ENCODE data around the gene SYNE2.

Gene SYNE2

DNA sequence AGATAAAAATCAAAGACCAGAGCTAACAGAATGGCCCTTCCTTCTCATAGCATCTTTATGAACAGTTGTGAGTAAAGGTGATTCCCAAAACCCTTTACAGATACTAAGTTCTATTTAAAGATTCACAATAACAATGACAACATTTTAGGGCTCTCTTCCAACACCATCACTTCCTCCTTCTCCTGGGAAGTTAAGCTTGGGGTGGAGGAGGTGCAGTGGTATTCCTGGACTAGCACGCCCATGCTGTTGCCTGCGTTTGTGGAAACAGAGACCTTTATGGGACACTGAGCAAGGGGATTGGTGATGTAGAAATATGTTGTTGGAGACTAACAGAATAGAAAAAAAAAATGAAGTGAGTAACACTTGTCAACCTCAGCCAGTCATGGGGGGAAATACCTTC, 22.5 kb downstream of the SYNE2 start:
- no peak for DNase-seq

DNA sequence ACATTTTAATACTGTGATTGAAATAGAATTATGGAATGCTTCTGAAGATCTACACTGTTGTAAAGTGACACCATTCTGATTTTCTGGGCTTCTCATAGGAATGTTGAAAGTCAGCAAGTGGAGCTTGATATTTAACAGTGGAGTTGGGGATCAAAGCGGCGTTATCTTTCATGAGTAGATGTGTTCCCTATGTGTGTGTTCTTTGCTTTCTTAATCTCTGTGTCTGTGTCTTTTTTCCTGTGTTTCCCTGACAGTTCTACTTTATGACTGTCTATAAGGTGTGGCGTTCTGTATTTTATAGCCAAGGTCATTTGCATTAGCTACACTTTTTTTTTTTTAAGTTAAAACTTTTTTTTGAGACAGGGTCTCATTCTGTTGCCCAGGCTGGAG, 24.7 kb downstream of the SYNE2 start:
- no peak for DNase-seq

DNA sequence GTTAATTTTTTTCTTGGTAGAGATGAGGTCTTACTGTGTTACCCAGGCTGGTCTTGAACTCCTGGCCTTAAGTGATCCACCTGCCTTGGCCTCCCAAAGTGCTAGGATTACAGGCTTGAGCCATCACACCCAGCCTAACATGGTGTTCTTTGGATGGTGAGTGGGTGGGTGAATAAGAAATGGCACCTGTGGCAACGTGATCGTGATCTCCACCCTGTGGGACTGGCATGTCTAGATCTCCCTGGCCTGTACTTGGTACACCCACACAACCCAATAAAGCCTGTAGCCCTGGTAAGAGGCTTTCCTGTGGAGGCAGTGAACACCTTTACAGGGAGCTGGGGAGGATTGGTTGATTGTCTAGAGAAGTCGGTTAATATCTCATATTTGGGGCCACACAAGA, 25.2 kb downstream of the SYNE2 start:
- DNase-seq: no peak

DNA sequence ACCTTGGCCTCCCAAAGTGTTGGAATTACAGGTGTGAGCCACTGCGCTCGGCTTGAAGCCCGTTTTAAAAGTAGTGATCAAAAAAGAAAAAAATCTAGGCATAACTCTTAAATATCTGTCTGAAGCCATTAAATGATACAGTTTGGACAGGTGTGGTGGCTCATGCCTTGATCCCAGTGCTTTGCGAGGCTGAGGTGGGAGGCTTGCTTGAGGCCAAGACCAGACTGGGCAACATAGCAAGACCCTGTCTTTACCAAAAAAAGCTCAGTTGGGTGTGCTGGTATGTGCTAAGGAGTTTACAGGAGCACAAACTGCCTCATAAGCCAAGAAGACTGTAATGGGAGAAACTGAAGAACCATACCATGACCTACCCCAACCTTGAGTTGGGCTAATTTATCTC, 26.0 kb downstream of the SYNE2 start:
- no peak for DNase-seq

DNA sequence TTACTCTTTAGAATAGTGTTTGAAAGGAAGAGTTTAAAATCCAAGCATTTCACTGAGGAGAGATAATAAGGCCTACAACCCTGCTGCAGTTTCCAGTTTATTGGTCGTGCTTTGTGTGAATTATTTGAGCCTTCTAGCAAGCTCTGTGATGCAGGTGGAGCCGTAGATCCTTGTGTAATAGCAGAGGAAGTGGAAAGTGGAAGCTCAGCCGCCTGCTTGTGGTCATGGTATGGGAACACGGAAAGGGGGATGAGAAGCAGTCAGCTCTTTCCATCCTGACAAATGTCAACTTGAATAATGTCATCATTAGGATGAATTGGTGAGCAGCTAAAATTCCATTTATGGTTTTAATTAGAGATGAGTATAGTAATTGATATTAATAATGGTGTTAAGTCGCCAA, 29.1 kb downstream of the SYNE2 start:
- DNase-seq: no peak

DNA sequence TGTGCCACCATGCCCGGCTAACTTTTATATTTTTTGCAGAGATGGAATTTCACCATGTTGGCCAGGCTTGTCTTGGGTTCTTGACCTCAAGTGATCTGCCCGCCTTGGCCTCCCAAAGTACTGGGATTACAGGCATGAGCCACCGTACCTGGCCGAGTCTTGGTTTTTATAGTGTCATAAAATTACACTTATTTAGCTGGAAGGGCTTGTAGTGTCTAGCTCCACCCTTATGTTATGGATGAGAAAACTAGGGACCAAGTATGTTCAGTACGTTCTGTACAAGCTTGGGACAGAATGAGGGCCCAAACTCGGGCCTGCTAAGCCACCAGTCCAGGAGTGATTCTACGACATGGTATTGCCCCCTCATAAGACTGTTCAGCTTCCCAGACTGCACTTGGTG, 35.1 kb downstream of the SYNE2 start:
- DNase-seq: no peak

DNA sequence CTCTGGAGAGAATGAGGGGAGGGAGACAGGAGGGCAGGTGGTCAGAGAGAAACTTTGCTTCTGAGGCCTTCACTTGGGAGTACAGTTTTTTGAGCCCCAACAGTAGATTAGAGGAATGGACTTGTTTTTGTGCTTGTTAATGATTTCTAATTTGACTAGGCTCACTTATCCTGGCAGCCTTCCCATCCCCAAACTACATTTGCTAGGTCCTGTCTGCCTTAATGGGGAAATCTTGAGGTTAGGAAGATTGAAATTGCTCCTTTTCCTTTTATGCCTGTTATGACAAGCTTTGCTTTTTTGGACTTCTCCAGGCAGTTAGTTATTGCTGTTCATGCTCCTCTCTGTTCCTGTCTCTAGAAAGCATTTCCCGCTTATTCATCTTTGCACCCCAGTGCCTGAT, 37.7 kb downstream of the SYNE2 start:
- no peak for DNase-seq

DNA sequence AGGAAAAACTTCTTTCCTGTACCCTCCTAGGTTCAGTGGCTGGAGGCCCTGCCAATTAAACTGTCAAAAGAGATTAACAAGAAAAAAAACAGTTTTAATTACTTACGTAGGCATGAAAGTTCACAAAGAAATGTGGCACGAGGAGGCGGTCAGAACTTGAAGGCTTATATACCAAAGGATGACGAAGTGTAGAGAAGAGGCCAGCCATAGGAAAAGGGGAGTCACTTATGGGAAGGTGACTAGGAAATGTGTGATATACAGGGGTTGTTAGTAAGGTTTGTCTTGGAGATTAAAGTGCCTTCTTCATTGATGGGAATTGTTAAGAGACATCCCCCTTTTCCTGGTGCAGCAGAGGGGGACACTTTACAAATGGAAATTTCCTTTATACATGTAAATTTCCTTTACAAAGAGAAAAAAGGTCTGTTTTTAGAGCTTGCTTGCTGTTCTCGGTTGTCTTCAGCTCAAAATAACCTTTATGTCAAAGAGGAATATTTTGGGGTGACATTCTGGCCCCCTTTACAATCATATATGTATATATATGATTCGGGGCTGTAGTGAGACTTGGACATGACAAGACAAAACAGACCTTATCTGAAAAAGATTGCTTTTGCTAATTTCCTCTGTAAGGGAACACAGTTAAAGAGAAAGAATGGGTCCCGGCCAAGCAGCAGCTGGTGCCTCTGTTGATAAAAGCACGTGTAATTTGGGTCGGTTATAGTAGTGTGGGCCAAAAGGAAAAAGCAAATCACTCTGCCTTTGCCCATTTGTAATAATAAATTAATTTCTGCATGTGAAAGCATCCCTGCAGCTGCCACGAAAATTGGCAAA, 38.6 kb downstream of the SYNE2 start:
- no peak for DNase-seq

DNA sequence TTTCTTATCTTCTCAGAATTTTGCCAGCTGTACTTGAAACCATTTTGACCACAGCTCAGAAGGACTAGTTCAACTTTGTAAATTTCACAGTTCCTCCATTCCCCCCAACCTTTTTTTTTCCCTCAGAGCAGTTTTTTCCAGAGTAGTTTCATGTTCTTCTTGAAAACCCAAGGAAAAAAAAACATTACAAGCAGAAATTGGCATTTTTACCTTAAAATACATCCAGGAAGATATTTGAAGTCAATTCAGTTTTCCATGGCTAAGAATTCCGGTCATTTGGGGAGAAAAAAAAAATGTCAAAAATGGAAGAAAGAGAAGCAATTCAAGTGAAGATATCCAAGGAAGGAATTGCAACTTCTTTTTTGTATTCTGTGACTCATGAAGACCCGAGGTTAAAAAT, 39.5 kb downstream of the SYNE2 start:
- DNase-seq: no peak

DNA sequence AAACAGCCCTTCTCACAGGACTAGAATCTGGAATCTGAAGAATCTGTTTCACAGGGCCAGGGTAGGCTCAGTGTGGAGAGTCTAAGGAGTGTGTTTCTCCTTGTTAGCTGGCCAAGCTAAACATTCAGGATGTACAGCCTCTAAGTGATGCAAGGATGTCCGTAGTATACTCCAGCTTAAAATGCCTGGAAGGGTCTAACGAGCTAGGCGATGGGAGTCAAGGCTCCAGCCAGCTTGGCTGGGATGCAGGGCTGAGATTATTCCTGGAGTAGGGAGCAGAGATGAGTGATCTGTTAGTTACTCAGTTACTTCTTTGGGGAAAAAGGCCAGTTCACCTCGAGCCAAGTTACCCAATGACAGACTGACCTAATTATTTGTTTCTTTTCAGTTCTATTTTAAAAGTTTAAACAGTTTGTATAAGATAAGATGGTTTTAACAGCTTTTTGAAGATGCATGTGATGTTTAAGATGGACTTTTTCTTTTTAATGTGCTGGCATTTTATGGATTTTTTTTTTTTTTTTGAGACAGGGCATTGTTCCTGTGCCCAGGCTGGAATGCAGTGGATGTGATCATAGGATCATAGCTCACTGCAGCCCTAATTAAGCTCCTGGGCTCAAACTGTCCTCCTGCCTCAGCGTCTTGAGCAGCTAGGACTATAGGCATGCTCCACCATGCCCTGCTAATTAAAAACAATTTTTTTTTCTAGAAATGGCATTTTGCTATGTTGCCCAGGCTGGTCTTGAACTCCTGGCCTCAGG, 41.1 kb downstream of the SYNE2 start:
- DNase-seq: no peak

DNA sequence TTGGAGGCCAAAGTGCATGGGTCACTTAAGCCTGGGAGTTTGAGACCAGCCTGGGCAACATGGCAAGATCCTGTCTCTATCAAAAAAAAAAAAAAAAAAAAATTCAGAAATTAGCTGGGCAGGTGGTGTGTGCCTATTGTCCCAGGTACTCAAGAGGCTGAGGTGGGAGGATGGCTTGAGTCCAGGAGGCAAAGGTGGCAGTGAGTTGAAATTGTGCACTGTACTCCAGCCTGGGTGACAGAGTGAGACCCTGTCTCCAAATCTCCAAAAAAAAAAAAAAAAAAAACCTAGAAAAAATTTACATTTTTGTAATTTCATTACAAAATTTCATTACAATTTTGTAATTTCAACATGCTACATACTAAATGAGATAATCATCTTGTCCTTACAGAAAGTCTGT, 42.7 kb downstream of the SYNE2 start:
- no peak for DNase-seq

DNA sequence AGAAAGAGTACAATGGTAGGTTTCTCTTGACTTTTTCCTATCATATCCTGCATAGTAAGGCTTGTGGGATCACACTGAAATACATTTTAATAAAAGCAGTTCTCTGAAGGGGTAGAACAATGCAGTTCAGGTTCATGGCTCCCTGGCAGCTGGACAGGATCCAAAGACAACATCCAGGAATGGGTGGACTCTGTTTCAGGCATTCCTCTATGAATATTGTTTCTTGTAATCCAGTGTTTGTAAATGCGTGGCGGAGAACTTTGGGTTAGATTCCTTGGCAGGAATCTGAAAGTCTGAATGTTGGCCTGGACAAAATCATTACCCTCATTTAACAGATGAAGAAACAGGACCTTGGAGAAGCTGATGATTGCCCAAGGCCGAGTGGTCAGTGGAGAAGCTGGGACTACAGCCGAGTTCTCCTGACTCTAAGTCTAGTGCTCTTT, 43.5 kb downstream of the SYNE2 start:
- no peak for DNase-seq

DNA sequence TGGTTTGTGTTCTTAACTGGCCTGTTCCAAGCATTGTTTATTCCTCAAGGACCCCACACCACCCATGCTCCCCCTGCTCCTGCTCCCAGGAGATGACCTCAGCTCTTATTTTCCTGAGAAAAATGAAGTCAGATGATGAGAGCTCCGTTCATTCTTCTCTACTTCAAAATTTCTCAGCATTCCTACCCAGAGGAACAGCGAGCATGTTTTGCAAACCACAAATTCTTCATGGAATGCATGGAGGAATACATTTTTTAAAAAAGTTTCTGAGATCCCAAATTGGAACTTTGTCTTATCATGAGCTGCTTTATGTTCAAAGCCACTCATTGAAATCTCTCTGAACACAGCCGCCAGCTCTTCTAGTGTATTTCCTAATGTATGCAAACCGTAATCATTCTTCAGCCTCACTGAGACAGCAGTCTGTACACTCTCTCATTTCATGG, 44.9 kb downstream of the SYNE2 start:
- no peak for DNase-seq

DNA sequence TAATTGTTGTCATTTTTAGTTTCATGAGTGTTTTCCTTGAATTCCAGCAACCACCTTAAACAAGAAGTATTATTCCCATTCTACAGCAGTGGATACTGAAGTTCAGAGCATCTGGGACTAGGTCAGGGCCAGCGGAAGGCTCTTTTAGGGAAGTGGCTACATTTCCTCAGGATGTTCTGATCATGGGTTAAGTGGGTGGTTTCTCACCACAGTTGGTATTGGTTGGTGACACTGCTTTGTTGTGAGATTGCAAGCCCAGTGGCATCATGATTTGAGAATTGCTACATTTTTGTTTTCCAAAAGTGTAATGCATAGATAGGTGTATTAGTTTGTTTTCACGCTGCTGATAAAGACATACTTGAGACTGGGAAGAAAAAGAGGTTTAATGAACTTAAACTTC, 47.1 kb downstream of the SYNE2 start:
- DNase-seq: no peak

DNA sequence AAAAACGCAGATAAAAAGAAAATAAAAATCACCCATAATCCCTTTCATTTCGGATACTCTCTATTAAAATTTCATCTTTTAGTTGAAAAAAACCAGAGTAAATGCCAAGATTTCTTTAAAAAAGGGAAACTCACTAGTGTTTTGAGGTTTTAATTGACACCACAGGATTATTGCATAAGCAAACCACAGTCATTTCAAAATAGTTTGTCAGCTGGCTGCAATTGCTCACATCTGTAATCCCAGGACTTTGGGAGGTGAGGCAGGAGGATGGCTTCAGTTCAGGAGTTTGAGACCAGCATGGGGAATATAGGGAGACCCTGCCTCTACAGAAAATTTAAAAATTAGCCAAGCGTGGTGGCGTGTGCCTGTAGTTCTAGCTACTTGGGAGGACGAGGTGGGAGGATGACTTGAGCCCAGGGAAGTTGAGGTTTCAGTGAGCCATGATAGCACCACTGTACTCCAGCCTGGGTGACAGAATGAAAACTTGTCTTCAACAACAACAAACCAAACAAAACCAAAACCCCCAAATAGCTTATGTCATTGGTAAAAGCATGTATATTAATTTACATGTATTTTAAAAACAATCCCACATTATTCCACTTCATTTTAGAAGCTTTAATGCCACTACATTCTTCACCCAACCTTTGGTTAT, 48.8 kb downstream of the SYNE2 start:
- no peak for DNase-seq

DNA sequence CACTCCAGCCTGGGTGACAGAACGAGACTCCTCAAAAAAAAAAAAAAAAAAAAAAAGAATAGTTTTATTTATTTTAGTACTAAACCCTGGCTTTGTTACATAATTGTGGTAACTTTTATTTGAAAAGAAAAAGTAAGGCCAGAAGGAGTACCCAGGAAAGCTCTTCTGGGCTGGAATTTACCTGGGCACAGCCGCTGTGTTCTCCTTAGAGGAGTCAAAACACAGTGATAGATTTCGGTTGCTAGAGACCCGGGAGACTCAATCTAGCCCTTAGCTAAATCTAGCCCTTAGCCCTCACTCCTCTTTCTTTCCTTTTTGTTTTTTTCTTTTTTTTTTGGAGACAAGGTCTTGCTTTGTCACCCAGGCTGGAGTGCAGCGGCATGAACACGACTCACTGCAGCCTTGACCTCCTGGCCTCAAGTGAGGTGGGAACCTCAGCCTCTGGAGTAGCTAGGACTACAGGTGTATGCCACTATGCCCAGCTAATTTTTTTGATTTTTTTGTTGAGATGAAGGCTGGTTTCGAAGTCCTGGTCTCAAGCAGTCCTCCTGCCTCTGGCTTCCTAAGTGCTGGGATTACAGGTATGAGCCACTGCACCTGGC, 49.7 kb downstream of the SYNE2 start:
- no peak for DNase-seq

DNA sequence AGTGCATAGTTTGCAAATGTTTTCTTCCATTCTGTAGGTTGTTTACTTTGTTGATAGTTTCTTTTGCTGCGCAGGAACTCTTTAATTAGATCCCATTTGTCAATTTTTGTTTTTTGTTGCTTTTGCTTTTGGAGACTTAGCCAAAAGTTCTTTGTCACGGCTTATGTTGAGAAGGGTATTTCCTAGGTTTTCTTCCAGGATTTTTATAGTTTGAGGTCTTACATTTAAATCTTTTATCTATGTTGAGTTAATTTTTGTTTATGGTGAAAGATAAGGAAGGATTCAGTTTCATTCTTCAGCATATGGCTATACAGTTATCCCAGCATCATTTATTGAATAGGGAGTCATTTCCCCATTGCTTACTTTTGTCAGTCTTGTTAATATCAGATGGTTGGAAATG, 51.9 kb downstream of the SYNE2 start:
- no peak for DNase-seq

DNA sequence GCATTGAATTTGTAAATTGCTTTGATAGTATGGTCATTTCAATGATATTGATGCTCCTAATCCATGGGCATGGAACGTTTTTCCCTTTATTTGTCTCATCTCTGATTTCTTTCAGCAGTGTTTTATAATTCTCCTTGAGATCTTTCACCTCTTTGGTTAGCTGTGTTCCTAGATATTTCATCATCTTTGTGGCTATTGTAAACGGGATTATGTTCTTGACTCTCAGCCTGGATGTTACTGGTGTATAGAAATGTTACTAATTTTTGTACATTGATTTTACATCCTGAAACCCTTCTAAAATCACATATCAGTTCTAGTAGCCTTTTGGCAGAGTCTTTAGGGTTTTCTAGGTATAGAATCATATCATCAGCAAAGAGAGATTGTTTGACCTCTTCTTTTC, 52.6 kb downstream of the SYNE2 start:
- DNase-seq: no peak

DNA sequence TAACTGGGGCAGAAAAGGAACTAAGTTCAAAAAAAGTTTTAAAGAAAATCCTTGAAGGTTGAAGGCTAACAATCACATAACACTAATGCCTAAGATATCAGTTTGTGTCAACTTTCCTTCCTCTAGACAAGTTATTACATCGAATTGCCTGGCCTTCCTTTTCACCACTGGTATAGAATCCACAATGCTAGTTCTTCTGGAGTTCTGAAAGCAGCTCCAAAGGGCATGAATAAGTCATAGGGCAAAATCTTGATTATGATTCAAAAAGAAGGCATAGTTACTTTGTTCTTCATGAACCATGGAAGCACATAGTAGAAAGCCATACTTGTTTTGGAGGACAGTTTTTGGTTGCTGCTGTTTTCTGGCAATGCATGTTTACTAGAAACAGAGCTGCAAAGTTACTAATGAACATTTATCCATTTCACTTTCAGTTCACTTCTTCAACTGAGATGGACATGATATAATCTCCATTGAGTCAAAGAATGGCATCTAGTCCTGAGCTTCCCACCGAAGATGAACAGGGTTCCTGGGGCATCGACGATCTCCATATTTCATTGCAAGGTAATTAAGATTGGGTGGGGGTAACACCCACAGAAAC, 56.0 kb downstream of the SYNE2 start:
- DNase-seq: no peak

DNA sequence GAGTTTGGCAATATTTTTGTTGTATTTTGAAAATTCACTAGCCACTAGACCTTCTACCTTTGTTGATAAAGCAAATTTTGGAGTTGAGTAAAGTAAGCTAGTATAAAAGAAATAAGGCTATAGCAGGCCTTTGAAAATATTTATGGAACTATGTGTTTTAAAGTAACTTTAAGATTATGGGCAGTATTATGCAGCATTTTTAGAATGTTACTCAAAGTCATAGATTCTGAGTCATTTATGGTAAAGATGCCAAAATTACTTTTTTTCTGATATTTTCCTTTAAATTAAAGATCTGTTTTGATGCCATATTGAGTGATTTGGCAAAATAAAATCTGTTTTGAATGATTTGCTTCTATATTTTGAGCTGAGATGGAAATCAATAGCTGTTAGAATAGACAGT, 57.2 kb downstream of the SYNE2 start:
- DNase-seq: no peak

DNA sequence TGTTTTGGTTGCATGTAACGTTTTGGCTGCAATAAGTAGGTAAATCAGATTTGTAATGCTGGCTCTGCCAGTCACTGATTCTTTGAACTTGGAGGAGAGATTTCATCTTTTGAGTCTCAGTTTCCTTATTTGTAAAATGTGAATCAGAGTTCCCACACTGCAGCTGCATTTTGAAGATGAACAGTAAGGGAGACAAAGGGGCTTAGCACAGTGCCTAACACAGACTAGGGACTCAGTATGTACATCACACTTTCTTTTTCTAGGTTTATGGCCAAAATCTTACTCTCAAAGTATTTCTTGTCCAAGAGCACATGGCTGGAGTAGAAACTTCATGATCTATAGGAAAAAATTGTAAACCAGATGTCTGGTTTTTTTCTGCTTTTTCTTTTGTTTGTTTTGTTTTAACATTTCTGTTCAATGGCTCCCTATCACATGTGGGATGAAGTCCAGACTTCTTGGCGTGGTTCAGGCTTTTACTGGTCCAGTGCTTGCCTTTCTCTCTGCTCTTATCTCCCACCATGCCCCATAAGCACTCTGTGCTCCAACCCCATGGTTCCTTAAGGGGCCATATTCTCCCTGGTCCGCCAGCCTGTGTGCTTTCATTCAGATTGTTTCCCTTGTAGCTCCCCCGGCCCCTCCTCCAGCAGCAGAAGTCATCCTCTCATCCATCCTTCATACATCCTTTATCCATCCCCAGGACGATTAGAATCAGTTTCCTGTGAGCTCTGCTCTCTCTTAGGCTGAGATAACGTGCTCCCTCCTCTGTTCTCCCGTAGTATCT, 58.0 kb downstream of the SYNE2 start:
- no peak for DNase-seq

DNA sequence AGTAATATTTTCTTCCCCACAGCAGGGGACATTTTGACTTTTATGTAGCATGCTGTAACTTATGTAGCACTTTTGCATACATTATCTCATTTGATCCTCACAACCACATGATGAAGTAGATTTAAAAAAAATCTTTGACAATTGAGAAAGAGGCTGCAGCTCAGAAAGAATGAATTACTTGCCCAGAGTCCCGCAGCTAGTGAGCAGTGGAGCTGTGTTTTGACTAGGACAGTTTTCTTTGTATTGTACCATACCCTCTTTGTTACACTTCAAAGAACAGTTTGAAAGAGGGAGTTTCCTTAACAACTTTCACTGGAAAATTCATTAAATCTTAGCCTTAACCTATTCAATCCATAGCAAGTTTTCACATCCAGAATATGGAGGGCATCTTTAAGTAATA, 58.6 kb downstream of the SYNE2 start:
- DNase-seq: no peak

Data from CD4-positive, alpha-beta T cell treated with Interleukin-17A for 4 hours (primary cell).